Uterus (tissue), 4 donors: ENCODE data around the gene MYO15A. TPM values are rescaled to one million over a fixed set of nuclear protein-coding genes. Genes with fewer than 3 reads are reported as not detected.
"Not testable (repeated sequence)": the region's sequence is repeated elsewhere in the genome, so short reads cannot be mapped to it uniquely, and the experiment has no call there.

Experiments
- DNase-seq, 2 donors: peaks; one replicate each; pipeline ENCODE4 v3.0.0-alpha.2; 2019 to 2020
- H3K27ac ChIP-seq, 2 donors: fragments of 200-600 bp; sonication (generic); 1 replicate in 1 of 2; 2 replicates in 1 of 2; pipeline ENCODE4 v1.5.1; 2016 to 2018
- H3K27me3 ChIP-seq, 2 donors: fragments of 200-600 bp; sonication (generic); one replicate each; pipeline ENCODE4 v1.5.1; 2018 to 2019; ENCODE audit warnings: control low read depth in 1 of 2
- H3K36me3 ChIP-seq, 2 donors: fragments of 200-600 bp; sonication (generic); one replicate each; pipeline ENCODE4 v1.5.1; 2019; ENCODE audit warnings: control low read depth in 1 of 2
- H3K4me1 ChIP-seq, 2 donors: fragments of 200-600 bp; sonication (generic); one replicate each; pipeline ENCODE4 v1.5.1; 2018 to 2019; ENCODE audit warnings: control low read depth in 1 of 2
- H3K4me3 ChIP-seq, 2 donors: fragments of 200-600 bp; sonication (generic); 1 replicate in 1 of 2; 2 replicates in 1 of 2; pipeline ENCODE4 v1.5.1; 2018 to 2019; ENCODE audit warnings: mild to moderate bottlenecking in 1 of 2
- H3K9me3 ChIP-seq, 2 donors: fragments of 200-600 bp; sonication (generic); one replicate each; pipeline ENCODE4 v1.5.1; 2019; ENCODE audit warnings: control low read depth in 1 of 2
- POLR2A ChIP-seq, 2 donors: fragments of 450-650 bp; IDR thresholded peaks; one replicate each; pipeline ENCODE4 v1.6.1; 2016; ENCODE audit warnings: antibody characterized with exemption in 2 of 2, mild to moderate bottlenecking in 1 of 2, moderate library complexity in 1 of 2
- intact Hi-C: fragments of 100-400 bp; cut with DNase I; formaldehyde crosslinking; loops from one replicate; pipeline ENCODE4 v1.15.1; 2023; ENCODE audit warnings: low total_unique reads
- total RNA-seq, 4 donors: library from RNA; depleted of rRNA in 3 of 4; stranded (reverse); fragments of >200 nt in 3 of 4; gene quantifications; one replicate each; pipeline versions ENCODE4 v1.1.0 to v1.2.4, GENCODE V29; 2014 to 2023
- TF ChIP-seq, protein P1 (sequence below), 4 experiments: fragments of 200-600 bp in 2 of 4; fragments of 450-650 bp in 2 of 4; sonication (generic) in 2 of 4; IDR thresholded peaks; one replicate each; pipeline ENCODE4 v1.5.1; 2016 to 2019; ENCODE audit warnings: antibody characterized with exemption in 4 of 4, mild to moderate bottlenecking in 2 of 4, moderate library complexity in 1 of 4
- donor health status: DM: yes; HTN: yes; CAD: no.

The MYO15A gene
- total RNA-seq, 4 donors from 2014 or later, result 1.5 to 8.1 (median 2.9) TPM; not detected in 1

DNA sequence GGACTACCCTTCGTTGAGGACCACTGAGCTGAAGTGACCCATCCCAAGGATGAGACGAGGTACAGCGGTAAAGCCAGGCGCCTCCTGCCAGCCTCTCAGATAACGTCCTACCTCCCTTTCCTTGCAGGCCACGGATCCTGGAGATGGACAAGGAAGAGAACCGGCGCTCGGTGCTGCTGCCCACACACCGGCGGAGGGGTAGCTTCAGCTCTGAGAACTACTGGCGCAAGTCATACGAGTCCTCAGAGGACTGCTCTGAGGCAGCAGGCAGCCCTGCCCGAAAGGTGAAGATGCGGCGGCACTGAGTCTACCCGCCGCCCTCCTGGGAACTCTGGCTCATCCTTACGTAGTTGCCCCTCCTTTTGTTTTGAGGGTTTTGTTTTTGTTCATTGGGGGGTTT, 99.5 kb downstream of the MYO15A start:
- no peak for DNase-seq
- Histone ChIP-seq H3K27me3 (no peaks in the 10 kb centered on the region), H3K4me3 (no peak overlapping the region), H3K9me3 (no peaks in the 10 kb centered on the region), H3K4me1 (no peaks in the 10 kb centered on the region), H3K27ac (no peak overlapping the region), H3K36me3 (no peaks in the 10 kb centered on the region)
- intact Hi-C loops, result no loop called here
- TF ChIP-seq, protein P1, sequence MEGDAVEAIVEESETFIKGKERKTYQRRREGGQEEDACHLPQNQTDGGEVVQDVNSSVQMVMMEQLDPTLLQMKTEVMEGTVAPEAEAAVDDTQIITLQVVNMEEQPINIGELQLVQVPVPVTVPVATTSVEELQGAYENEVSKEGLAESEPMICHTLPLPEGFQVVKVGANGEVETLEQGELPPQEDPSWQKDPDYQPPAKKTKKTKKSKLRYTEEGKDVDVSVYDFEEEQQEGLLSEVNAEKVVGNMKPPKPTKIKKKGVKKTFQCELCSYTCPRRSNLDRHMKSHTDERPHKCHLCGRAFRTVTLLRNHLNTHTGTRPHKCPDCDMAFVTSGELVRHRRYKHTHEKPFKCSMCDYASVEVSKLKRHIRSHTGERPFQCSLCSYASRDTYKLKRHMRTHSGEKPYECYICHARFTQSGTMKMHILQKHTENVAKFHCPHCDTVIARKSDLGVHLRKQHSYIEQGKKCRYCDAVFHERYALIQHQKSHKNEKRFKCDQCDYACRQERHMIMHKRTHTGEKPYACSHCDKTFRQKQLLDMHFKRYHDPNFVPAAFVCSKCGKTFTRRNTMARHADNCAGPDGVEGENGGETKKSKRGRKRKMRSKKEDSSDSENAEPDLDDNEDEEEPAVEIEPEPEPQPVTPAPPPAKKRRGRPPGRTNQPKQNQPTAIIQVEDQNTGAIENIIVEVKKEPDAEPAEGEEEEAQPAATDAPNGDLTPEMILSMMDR (IDR thresholded peaks at IDR 0.05), result no peak
- TF ChIP-seq POLR2A (IDR thresholded peaks at IDR 0.05), result no peak

GRCh38 chr17:18213666-18214270, 105.2 kb downstream of the MYO15A start:
- intact Hi-C loops, result no loop called here
- no peak for TF ChIP-seq POLR2A (IDR thresholded peaks at IDR 0.05)
- TF ChIP-seq, protein P1 (IDR thresholded peaks at IDR 0.05), result no peak
- no peak for DNase-seq

DNA sequence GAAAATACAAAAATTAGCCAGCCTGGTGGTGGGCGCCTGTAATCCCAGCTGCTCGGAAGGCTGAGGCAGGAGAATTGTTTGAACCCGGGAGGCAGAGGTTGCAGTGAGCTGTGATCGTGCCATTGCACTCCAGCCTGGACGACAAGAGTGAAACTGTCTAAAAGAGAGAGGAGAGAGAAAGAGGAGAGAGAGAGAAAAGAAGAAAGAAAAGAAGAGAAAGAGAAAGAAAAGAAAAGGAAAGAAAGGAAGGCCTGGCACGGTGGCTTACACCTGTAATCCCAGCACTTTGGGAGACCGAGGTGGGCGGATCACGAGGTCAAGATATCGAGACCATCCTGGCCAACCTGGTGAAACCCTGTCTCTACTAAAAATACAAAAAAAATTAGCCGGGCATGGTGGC, 108.3 kb downstream of the MYO15A start:
- not testable (repeated sequence) for H3K9me3 ChIP-seq, H3K27me3 ChIP-seq, H3K4me1 ChIP-seq, H3K27ac ChIP-seq, H3K4me3 ChIP-seq, DNase-seq, H3K36me3 ChIP-seq
- intact Hi-C loops, result loop anchor here (5.0 kb wide), 1 partner anchor 75 kb away; no protein-coding TSS in a partner anchor

More at GRCh38 chr17:18213666-18214270, 105.2 kb downstream of the MYO15A start:
- no peaks in the 10 kb centered on the region for H3K36me3 ChIP-seq
- H3K27ac ChIP-seq, result no peak overlapping the region
- H3K4me3 ChIP-seq, result no peak overlapping the region
- H3K9me3 ChIP-seq, result no peaks in the 10 kb centered on the region
- no peaks in the 10 kb centered on the region for H3K4me1 ChIP-seq
- H3K27me3 ChIP-seq, result no peaks in the 10 kb centered on the region

- Histone ChIP-seq H3K4me3 (no peak overlapping the region), H3K9me3 (no peaks in the 10 kb centered on the region), H3K36me3 (no peaks in the 10 kb centered on the region), H3K27ac (no peak overlapping the region), H3K27me3 (no peaks in the 10 kb centered on the region), H3K4me1 (no peaks in the 10 kb centered on the region)
- TF ChIP-seq POLR2A (IDR thresholded peaks at IDR 0.05), result no peak
- TF ChIP-seq, protein P1 (IDR thresholded peaks at IDR 0.05), result peak; percentile 78 to 95 (median 89)
- peak; percentile 71 to 78 for DNase-seq
- intact Hi-C loops, result loop anchor here (5.0 kb wide), 1 partner anchor 75 kb away; no protein-coding TSS in a partner anchor
Measured at GRCh38 chr17:18217412-18218015, 109.0 kb downstream of the MYO15A start.

DNA sequence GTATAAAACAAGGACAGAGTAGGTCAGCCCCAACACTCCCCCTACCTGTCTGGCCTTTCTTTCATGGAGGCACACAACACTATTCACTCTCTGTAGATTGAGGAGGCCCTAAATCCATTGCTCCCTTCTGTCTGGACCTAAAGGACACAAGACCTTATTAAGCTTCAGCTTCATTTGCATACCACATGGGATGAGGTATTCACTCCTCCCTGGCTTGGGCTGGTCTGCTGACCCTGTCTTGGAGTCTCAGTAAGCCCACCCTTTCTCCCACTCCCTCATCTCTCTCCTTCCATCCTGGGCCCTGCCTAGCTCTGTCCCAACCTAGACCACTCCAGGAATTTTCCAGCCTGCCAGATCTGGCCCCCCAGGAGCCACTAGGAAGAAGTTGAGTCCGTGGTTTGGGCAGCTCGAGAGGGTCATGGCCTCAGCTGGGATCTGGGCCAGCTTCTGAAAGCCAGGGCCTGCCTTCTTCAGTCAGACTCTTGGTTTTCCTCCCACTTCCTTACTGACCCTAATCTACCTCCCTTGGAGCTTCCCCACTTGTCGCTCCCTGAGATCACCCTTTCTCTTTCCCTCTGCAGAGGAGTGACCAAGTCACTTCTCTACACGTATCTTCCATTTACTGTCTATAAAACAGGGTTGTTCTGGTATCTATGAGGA, 110.3 kb downstream of the MYO15A start:
- Histone ChIP-seq H3K27ac (peak overlapping the region in 1 of 2 donors; percentile 18), H3K4me1 (no peaks in the 10 kb centered on the region), H3K27me3 (no peaks in the 10 kb centered on the region), H3K36me3 (no peaks in the 10 kb centered on the region), H3K4me3 (no peak overlapping the region), H3K9me3 (no peaks in the 10 kb centered on the region)
- intact Hi-C loops, result loop anchor here (5.0 kb wide), 1 partner anchor 77 kb away; no protein-coding TSS in a partner anchor
- DNase-seq, result peak in 1 of 2 donors; percentile 50
- TF ChIP-seq, protein P1 (IDR thresholded peaks at IDR 0.05), result no peak
- TF ChIP-seq POLR2A (IDR thresholded peaks at IDR 0.05), result no peak
